Smooth muscle cell (in vitro differentiated cells): ENCODE data around the gene ANKS1A. TPM values are rescaled to one million over a fixed set of nuclear protein-coding genes. Genes with fewer than 3 reads are reported as not detected.

Experiments
- DNase-seq: peaks from one replicate; lab custom pipeline; 2025; ENCODE audit not compliant: unreplicated experiment; lab: John Stamatoyannopoulos, UW
- H2AFZ ChIP-seq: fragments of 200-600 bp; sonication (generic); 2 replicates; pipeline ENCODE4 v1.6.0; 2016; ENCODE audit warnings: antibody characterized with exemption, low read depth, mild to moderate bottlenecking
- H3F3A ChIP-seq: fragments of 200-600 bp; sonication (generic); 2 replicates; pipeline ENCODE4 v1.6.0; 2017; ENCODE audit warnings: antibody characterized with exemption, low read depth
- H3K27ac ChIP-seq: fragments of 200-600 bp; sonication (generic); 2 replicates; pipeline ENCODE4 v1.5.1; 2016; ENCODE audit warnings: low read depth, mild to moderate bottlenecking
- H3K27me3 ChIP-seq: fragments of 200-600 bp; sonication (generic); 2 replicates; pipeline ENCODE4 v1.6.1; 2016; ENCODE audit warnings: low read depth, mild to moderate bottlenecking
- H3K36me3 ChIP-seq: fragments of 200-600 bp; sonication (generic); 2 replicates; pipeline ENCODE4 v1.5.1; 2016; ENCODE audit warnings: low read depth
- H3K4me1 ChIP-seq: fragments of 200-600 bp; sonication (generic); 2 replicates; pipeline ENCODE4 v1.5.1; 2016; ENCODE audit warnings: low read depth
- H3K4me2 ChIP-seq: fragments of 200-600 bp; sonication (generic); 2 replicates; pipeline ENCODE4 v1.6.0; 2016; ENCODE audit warnings: mild to moderate bottlenecking
- H3K4me3 ChIP-seq: fragments of 200-600 bp; sonication (generic); 2 replicates; pipeline ENCODE4 v1.5.1; 2016; ENCODE audit warnings: mild to moderate bottlenecking
- H3K79me2 ChIP-seq: fragments of 200-600 bp; sonication (generic); 2 replicates; pipeline ENCODE4 v1.6.0; 2016; ENCODE audit warnings: low read depth, mild to moderate bottlenecking
- H3K9ac ChIP-seq: fragments of 200-600 bp; sonication (generic); 2 replicates; pipeline ENCODE4 v1.6.0; 2016; ENCODE audit warnings: low read depth
- H3K9me3 ChIP-seq: fragments of 200-600 bp; sonication (generic); replicated peaks from 2 replicates; pipeline ENCODE4 v1.5.1; 2016; ENCODE audit warnings: low read depth
- H4K20me1 ChIP-seq: fragments of 200-600 bp; sonication (generic); 2 replicates; pipeline ENCODE4 v1.6.0; 2016; ENCODE audit warnings: low read depth
- CTCF ChIP-seq: fragments of 200-600 bp; sonication (generic); IDR thresholded peaks from 2 replicates; pipeline ENCODE4 v1.5.1; 2017; ENCODE audit warnings: borderline replicate concordance, mild to moderate bottlenecking, antibody characterized with exemption; ENCODE audit not compliant: insufficient read depth, poor library complexity, severe bottlenecking
- whole genome bisulfite sequencing: methylation state at CpG from one replicate; pipeline ENCODE4 v1.1.7; 2016; ENCODE audit warnings: low lambda C conversion rate; 5-methylcytosine and 5-hydroxymethylcytosine counted together
- polyA plus RNA-seq: library from polyadenylated mRNA; unstranded; fragments of >200 nt; fragmentation: Nextera tagmentation; extraction: Ambion mirVana; gene quantifications from 2 replicates; pipeline ENCODE4 v1.2.1, GENCODE V29; 2016
- total RNA-seq: library from RNA; depleted of rRNA; stranded (reverse); fragments of >200 nt; gene quantifications from 2 replicates; pipeline ENCODE4 v1.2.3, GENCODE V29; 2014

The ANKS1A gene
- total and polyA plus RNA-seq, 2 experiments from 2014 or later: 28.9 to 39.2 TPM

GRCh38 chr6:35108309-35108885 is 219.3 kb downstream of the ANKS1A start:
- H3K9me3 ChIP-seq: no peaks in the 10 kb centered on the region
- WGBS: 92% methylated on average over 2 of the region's 2 CpGs
- H2AFZ ChIP-seq: no peak overlapping the region
- no peaks in the 10 kb centered on the region for H3K4me1 ChIP-seq
- H3K27ac ChIP-seq: no peak overlapping the region
- no peaks in the 10 kb centered on the region for H3K79me2 ChIP-seq
- H3F3A ChIP-seq: no peaks in the 10 kb centered on the region
- H3K27me3 ChIP-seq: no peaks in the 10 kb centered on the region
- H3K9ac ChIP-seq: no peak overlapping the region
- no peaks in the 10 kb centered on the region for H4K20me1 ChIP-seq
- DNase-seq: no peak
- no peaks in the 10 kb centered on the region for H3K36me3 ChIP-seq
- H3K4me3 ChIP-seq: no peak overlapping the region
- no peak overlapping the region for H3K4me2 ChIP-seq
- TF ChIP-seq CTCF: no peak

GRCh38 chr6:35120746-35121145 is 231.7 kb downstream of the ANKS1A start:
- 79% methylated on average over 2 of the region's 2 CpGs for WGBS
- no peaks in the 10 kb centered on the region for H3K79me2 ChIP-seq
- no peaks in the 10 kb centered on the region for H3F3A ChIP-seq
- no peak overlapping the region for H3K27ac ChIP-seq
- H3K36me3 ChIP-seq: no peaks in the 10 kb centered on the region
- H3K27me3 ChIP-seq: no peaks in the 10 kb centered on the region
- no peak overlapping the region for H3K4me2 ChIP-seq
- H2AFZ ChIP-seq: no peak overlapping the region
- no peak for TF ChIP-seq CTCF
- no peaks in the 10 kb centered on the region for H3K9me3 ChIP-seq
- no peak for DNase-seq
- H3K4me3 ChIP-seq: no peak overlapping the region
- H4K20me1 ChIP-seq: no peaks in the 10 kb centered on the region
- H3K4me1 ChIP-seq: no peaks in the 10 kb centered on the region
- no peak overlapping the region for H3K9ac ChIP-seq

- no peak for DNase-seq
- WGBS: 97% methylated on average over 1 of the region's 1 CpG
- Histone ChIP-seq H3K4me1 (no peaks in the 10 kb centered on the region), H3K4me2 (no peak overlapping the region), H3K27me3 (no peaks in the 10 kb centered on the region), H3K9me3 (no peaks in the 10 kb centered on the region), H3K36me3 (no peaks in the 10 kb centered on the region), H3K9ac (no peak overlapping the region), H2AFZ (no peak overlapping the region), H3K27ac (no peak overlapping the region), H3K4me3 (no peak overlapping the region), H4K20me1 (no peaks in the 10 kb centered on the region), H3K79me2 (no peaks in the 10 kb centered on the region), H3F3A (no peaks in the 10 kb centered on the region)
- TF ChIP-seq CTCF: no peak
These were observed 235.3 kb downstream of the ANKS1A start for GRCh38 chr6:35124356-35124755.

- no peaks in the 10 kb centered on the region for H3K4me1 ChIP-seq
- H3K79me2 ChIP-seq: no peaks in the 10 kb centered on the region
- no peak for TF ChIP-seq CTCF
- H3K36me3 ChIP-seq: no peaks in the 10 kb centered on the region
- no peak overlapping the region for H3K27ac ChIP-seq
- H3K9ac ChIP-seq: no peak overlapping the region
- H3K4me3 ChIP-seq: no peak overlapping the region
- H3K27me3 ChIP-seq: no peaks in the 10 kb centered on the region
- DNase-seq: no peak
- H2AFZ ChIP-seq: peak overlapping the region; percentile 40
- H3K4me2 ChIP-seq: no peak overlapping the region
- no peaks in the 10 kb centered on the region for H4K20me1 ChIP-seq
- 81% methylated on average over 4 of the region's 4 CpGs for WGBS
- H3K9me3 ChIP-seq: no peaks in the 10 kb centered on the region
- no peaks in the 10 kb centered on the region for H3F3A ChIP-seq
These were observed 239.0 kb downstream of the ANKS1A start for GRCh38 chr6:35128042-35128441.
